Endodermal cell (in vitro differentiated cells): Measurements from ENCODE around the gene PRKCE. TPM values are rescaled to one million over a fixed set of nuclear protein-coding genes. Genes with fewer than 3 reads are reported as not detected.

Source experiments
- DNase-seq: peaks from one replicate; pipeline ENCODE4 v3.0.0-alpha.2; 2017
- H3K27ac ChIP-seq: 2 replicates; pipeline ENCODE4 v1.5.1; 2013; ENCODE audit warnings: mild to moderate bottlenecking, low read depth, low read length, moderate library complexity
- H3K27me3 ChIP-seq: 2 replicates; pipeline ENCODE4 v1.6.1; 2013; ENCODE audit warnings: mild to moderate bottlenecking, low read length, moderate library complexity; ENCODE audit not compliant: insufficient read depth, control insufficient read depth, poor library complexity, severe bottlenecking
- H3K36me3 ChIP-seq: 2 replicates; pipeline ENCODE4 v1.7.0; 2013; ENCODE audit warnings: mild to moderate bottlenecking, low read length, moderate library complexity; ENCODE audit not compliant: control insufficient read depth, insufficient read depth
- H3K4me1 ChIP-seq: one replicate; pipeline ENCODE4 v1.7.0; 2013; ENCODE audit warnings: low read length; ENCODE audit not compliant: control insufficient read depth, insufficient read depth
- H3K4me3 ChIP-seq: 2 replicates; pipeline ENCODE4 v1.5.1; 2013; ENCODE audit warnings: mild to moderate bottlenecking, low read length, moderate library complexity
- H3K9ac ChIP-seq: 2 replicates; pipeline ENCODE4 v1.6.1; 2013; ENCODE audit warnings: mild to moderate bottlenecking, low read length, moderate library complexity; ENCODE audit not compliant: poor library complexity, severe bottlenecking; ENCODE audit errors: extremely low read depth
- H3K9me3 ChIP-seq: 2 replicates; pipeline ENCODE4 v1.6.1; 2013; ENCODE audit warnings: mild to moderate bottlenecking, low read length, moderate library complexity; ENCODE audit not compliant: control insufficient read depth
- H3K27ac Mint-ChIP-seq: 2 replicates; pipeline ENCODE4 v1.8.0; 2020; ENCODE audit warnings: mixed read lengths
- H3K27me3 Mint-ChIP-seq: 2 replicates; pipeline ENCODE4 v1.8.0; 2021; ENCODE audit warnings: mild to moderate bottlenecking, mixed read lengths; ENCODE audit not compliant: insufficient read depth
- H3K36me3 Mint-ChIP-seq: 2 replicates; pipeline ENCODE4 v1.8.0; 2020; ENCODE audit warnings: low read depth, mixed read lengths
- H3K4me1 Mint-ChIP-seq: 2 replicates; pipeline ENCODE4 v1.8.0; 2020; ENCODE audit warnings: mixed read lengths
- H3K4me3 Mint-ChIP-seq: 2 replicates; pipeline ENCODE4 v1.8.0; 2020; ENCODE audit warnings: mild to moderate bottlenecking, moderate library complexity, mixed read lengths
- H3K9me3 Mint-ChIP-seq: 2 replicates; pipeline ENCODE4 v1.8.0; 2020; ENCODE audit warnings: mild to moderate bottlenecking, mixed read lengths
- WGBS, 2 experiments: methylation state at CpG; one replicate each; pipeline versions ENCODE4 v1.1.5 to v1.1.7; 2013; ENCODE audit warnings: missing lambda C conversion rate in 2 of 2, mixed read lengths in 1 of 2; ENCODE audit not compliant: insufficient coverage in 1 of 2, insufficient read length in 1 of 2; 5-methylcytosine and 5-hydroxymethylcytosine counted together
- total RNA-seq, 2 donors: library from RNA; stranded (reverse); fragmentation: NEBNext Ultra II Directional in 1 of 2; extraction: Animal tissue kit (Norgen Biotek cat#: 25700) in 1 of 2; gene quantifications; 2 replicates in 1 of 2; 3 replicates in 1 of 2; pipeline ENCODE4 v1.2.1, GENCODE V29; 2021
- TF ChIP-seq, protein P1 (sequence below): fragments of 200-600 bp; sonication (generic); conservative IDR thresholded peaks from 2 replicates; pipeline ENCODE4 v1.5.0; 2021; ENCODE audit warnings: antibody characterized with exemption, mild to moderate bottlenecking

Gene PRKCE
- total RNA-seq, 2 donors from 2014 or later: 1.4 to 1.7 TPM

DNA sequence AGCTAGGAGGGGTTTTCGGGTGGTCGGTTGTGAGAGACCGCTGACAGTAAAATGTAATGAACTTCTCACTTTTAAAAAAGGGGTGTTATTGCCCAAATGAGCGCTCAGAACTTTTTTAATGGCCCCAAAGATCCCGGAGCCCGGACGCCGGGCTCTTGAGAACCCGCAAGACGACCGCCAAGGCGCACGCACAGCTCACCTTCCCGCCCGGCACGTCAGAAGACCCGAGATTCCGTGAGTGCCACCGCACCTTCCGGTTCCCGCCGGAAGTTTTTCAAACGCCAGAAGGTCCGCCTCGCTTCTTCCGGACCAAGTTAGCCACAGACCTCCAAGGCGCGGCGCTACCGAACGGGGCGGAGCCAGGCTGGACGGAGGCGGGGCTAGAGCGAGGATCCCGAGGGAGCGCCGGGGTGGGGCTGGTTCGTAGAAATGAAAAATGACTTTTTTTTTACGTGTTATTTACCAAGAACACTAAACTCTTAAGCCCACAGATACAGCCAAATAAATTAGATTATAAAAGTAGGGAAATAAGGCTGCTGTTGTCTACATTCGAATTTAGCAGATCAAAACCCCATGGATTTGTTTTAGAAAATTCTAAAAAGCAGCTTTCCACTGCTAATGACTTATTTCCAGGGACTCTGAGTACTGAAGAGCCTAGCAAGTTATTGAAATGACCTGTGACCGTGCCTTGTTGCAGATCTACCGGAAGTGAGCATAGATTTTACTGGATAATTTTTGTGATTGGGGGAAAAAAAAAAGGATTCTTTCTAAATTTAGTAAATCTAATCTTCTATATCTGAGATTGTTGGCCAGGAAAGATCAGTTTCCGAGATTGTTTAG lies 40.2 kb upstream of the PRKCE start, which contains the start of gene SRBD1:
TSS of gene SRBD1 (minus strand) at position 248 of the 840 bp plus-strand sequence. CDS start 5,826 bp downstream, outside the sequence.
- Mint-ChIP-seq H3K27me3 (no peaks in the 10 kb centered on the region), H3K36me3 (no peaks in the 10 kb centered on the region), H3K9me3 (no peaks in the 10 kb centered on the region), H3K27ac (peak within 1 kb of the TSS; percentile 99), H3K4me3 (peak within 1 kb of the TSS; percentile 98), H3K4me1 (peaks cover 24% of the 10 kb centered on the region)
- Histone ChIP-seq H3K4me1 (peaks cover 4% of the 10 kb centered on the region), H3K36me3 (no peaks in the 10 kb centered on the region), H3K9ac (peak within 1 kb of the TSS; percentile 90), H3K4me3 (peak within 1 kb of the TSS; percentile 87), H3K27me3 (no peaks in the 10 kb centered on the region), H3K27ac (peak within 1 kb of the TSS; percentile 71), H3K9me3 (no peaks in the 10 kb centered on the region)
- TF ChIP-seq, protein P1, sequence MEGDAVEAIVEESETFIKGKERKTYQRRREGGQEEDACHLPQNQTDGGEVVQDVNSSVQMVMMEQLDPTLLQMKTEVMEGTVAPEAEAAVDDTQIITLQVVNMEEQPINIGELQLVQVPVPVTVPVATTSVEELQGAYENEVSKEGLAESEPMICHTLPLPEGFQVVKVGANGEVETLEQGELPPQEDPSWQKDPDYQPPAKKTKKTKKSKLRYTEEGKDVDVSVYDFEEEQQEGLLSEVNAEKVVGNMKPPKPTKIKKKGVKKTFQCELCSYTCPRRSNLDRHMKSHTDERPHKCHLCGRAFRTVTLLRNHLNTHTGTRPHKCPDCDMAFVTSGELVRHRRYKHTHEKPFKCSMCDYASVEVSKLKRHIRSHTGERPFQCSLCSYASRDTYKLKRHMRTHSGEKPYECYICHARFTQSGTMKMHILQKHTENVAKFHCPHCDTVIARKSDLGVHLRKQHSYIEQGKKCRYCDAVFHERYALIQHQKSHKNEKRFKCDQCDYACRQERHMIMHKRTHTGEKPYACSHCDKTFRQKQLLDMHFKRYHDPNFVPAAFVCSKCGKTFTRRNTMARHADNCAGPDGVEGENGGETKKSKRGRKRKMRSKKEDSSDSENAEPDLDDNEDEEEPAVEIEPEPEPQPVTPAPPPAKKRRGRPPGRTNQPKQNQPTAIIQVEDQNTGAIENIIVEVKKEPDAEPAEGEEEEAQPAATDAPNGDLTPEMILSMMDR: no peak
- 4 to 5% methylated on average over 14 to 41 of the region's 44 CpGs for WGBS, 2 experiments
- DNase-seq: peak; percentile 98

DNA sequence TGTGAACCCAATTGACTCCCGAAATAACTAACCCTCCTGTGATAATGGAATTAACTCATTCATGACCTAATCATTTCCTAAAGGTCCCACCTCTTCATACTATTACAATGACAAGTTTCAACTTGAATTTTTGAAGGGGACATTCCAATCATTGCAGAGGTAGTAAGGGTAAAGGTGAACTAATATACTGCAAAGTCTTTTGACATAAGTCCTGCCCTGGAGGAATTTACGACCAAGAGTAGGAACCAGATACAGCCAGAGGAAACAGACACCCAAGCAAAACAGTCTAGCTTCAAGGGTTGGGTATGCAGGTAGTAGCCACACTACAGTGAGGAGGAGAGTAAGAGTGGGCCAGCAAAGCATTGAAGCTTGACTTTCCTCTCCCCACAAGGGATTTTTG lies 39.2 kb upstream of the PRKCE start:
- Histone ChIP-seq H3K36me3 (no peaks in the 10 kb centered on the region), H3K9ac (no peak overlapping the region), H3K4me3 (peak overlapping the region; percentile 87), H3K27ac (no peak overlapping the region), H3K4me1 (peaks cover 4% of the 10 kb centered on the region), H3K27me3 (no peaks in the 10 kb centered on the region), H3K9me3 (no peaks in the 10 kb centered on the region)
- Mint-ChIP-seq H3K36me3 (no peaks in the 10 kb centered on the region), H3K27ac (no peak overlapping the region), H3K27me3 (no peaks in the 10 kb centered on the region), H3K9me3 (no peaks in the 10 kb centered on the region), H3K4me3 (peak overlapping the region; percentile 98), H3K4me1 (peaks cover 29% of the 10 kb centered on the region)
- TF ChIP-seq, protein P1: no peak
- 98 to 100% methylated on average over 1 to 2 of the region's 2 CpGs for WGBS, 2 experiments
- no peak for DNase-seq

DNA sequence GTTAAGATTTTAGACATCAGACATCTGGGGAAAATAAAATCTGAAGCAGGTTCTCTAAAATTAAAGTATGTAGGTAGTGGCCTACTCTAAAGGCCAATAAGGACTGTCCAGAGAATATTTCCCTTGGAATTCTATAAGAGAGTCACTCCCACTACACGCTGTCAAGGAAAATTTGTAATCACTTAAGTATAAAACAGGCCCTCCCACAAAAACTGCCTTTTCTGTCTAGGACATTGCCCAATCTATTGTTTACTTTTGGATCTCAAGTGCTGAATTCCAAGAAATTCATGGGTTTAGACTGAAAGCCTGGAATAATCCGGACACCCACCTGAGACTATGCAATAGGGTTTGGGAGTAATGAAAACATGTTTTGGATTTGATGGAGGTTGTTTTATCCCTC lies 38.7 kb upstream of the PRKCE start:
- Histone ChIP-seq H3K36me3 (no peaks in the 10 kb centered on the region), H3K27ac (no peak overlapping the region), H3K4me1 (peaks cover 4% of the 10 kb centered on the region), H3K4me3 (no peak overlapping the region), H3K27me3 (no peaks in the 10 kb centered on the region), H3K9ac (no peak overlapping the region), H3K9me3 (no peaks in the 10 kb centered on the region)
- no peak for DNase-seq
- no peaks in the 10 kb centered on the region for H3K27me3 Mint-ChIP-seq
- H3K36me3 Mint-ChIP-seq: no peaks in the 10 kb centered on the region
- WGBS, 2 experiments: 91% methylated on average over 2 of the region's 2 CpGs; no CpG with 5 or more reads in 1 of the 2 experiments
- H3K9me3 Mint-ChIP-seq: no peaks in the 10 kb centered on the region
- no peak overlapping the region for H3K27ac Mint-ChIP-seq
- TF ChIP-seq, protein P1: no peak
- H3K4me1 Mint-ChIP-seq: peaks cover 29% of the 10 kb centered on the region
- H3K4me3 Mint-ChIP-seq: no peak overlapping the region
